Astrocyte of the cerebellum (primary cell): ENCODE data around the gene ACOX2.

Source experiments
- DNase-seq: peaks from one replicate; pipeline ENCODE4 v3.0.0-alpha.2; 2011; ENCODE audit warnings: low read depth
- H3K4me3 ChIP-seq: 2 replicates; pipeline ENCODE4 v1.5.1; 2011; ENCODE audit warnings: mild to moderate bottlenecking, low read depth, low read length, moderate library complexity
- CTCF ChIP-seq: IDR thresholded peaks from 2 replicates; pipeline ENCODE4 v1.5.1; 2012; ENCODE audit warnings: low read length, low read depth, moderate library complexity, mild to moderate bottlenecking; ENCODE audit errors: missing control alignments
- in situ Hi-C: cut with HindIII; loops from 2 replicates; pipeline ENCODE4 v1.10.0; 2017; ENCODE audit warnings: low sequenced_read_pairs

ACOX2 gene

GRCh38 chr3:58537412-58538301 is 667 bp upstream of the ACOX2 start:
- no peak overlapping the region for H3K4me3 ChIP-seq
- no peak for TF ChIP-seq CTCF
- no peak for DNase-seq
- in situ Hi-C loops = no loop called here

GRCh38 chr3:58535531-58536500 is 1.2 kb downstream of the ACOX2 start:
- no peak overlapping the region for H3K4me3 ChIP-seq
- no peak for DNase-seq
- TF ChIP-seq CTCF = no peak
- in situ Hi-C loops = no loop called here

GRCh38 chr3:58534592-58535494 is 2.1 kb downstream of the ACOX2 start:
- in situ Hi-C loops = no loop called here
- no peak for TF ChIP-seq CTCF
- DNase-seq = no peak
- no peak overlapping the region for H3K4me3 ChIP-seq

- in situ Hi-C loops = no loop called here
- no peak for DNase-seq
- no peak overlapping the region for H3K4me3 ChIP-seq
- peak; percentile 85 for TF ChIP-seq CTCF
These were observed 4.2 kb downstream of the ACOX2 start for GRCh38 chr3:58532794-58533220.

- no peak for DNase-seq
- in situ Hi-C loops = no loop called here
- no peak overlapping the region for H3K4me3 ChIP-seq
- TF ChIP-seq CTCF = no peak
These were observed 5.0 kb downstream of the ACOX2 start for GRCh38 chr3:58531956-58532355.
